ENCODE results near the gene HOXA9. TPM values are rescaled to one million over a fixed set of nuclear protein-coding genes. Genes with fewer than 3 reads are reported as not detected.

The HOXA9 gene
- total RNA-seq, 1 experiment from 2014 or later: 6.9 TPM

- DNase-seq (ENCODE audit: unreplicated experiment): no peak
- intact Hi-C loops (cut with micrococcal nuclease): no loop called here
- ChIA-PET POLR2A (interaction anchor here (0.5 to 1.7 kb wide), 4 partner anchors 8 to 608 kb away, joined by 3 to 5 read pairs (median 4); no protein-coding TSS in a partner anchor), CTCF (interaction anchor here (0.5 to 1.6 kb wide), 4 partner anchors 16 to 472 kb away, joined by 3 to 7 read pairs (median 4); no protein-coding TSS in a partner anchor)
- Mint-ChIP-seq H3K9me3 (ENCODE audit: unreplicated experiment) (no peaks in the 10 kb centered on the region), H3K4me3 (ENCODE audit: unreplicated experiment) (no peak overlapping the region), H3K36me3 (ENCODE audit: insufficient read depth, unreplicated experiment) (peaks cover 13% of the 10 kb centered on the region), H3K27me3 (ENCODE audit: insufficient read depth, unreplicated experiment) (no peaks in the 10 kb centered on the region), H3K4me1 (ENCODE audit: insufficient read depth, unreplicated experiment) (peaks cover 13% of the 10 kb centered on the region), H3K27ac (ENCODE audit: low read depth, unreplicated experiment) (no peak overlapping the region)
- no TSS peak for BruUV-seq (replicated peaks)
- no peak for TF ChIP-seq CTCF (IDR thresholded peaks at IDR 0.05; ENCODE audit: unreplicated experiment)
Measured at GRCh38 chr7:27166531-27167505, 1.5 kb upstream of the HOXA9 start.

- Mint-ChIP-seq H3K4me3 (ENCODE audit: unreplicated experiment) (peak overlapping the region; percentile 84), H3K4me1 (ENCODE audit: insufficient read depth, unreplicated experiment) (peaks cover 8% of the 10 kb centered on the region), H3K27ac (ENCODE audit: low read depth, unreplicated experiment) (peak overlapping the region; percentile 27), H3K27me3 (ENCODE audit: insufficient read depth, unreplicated experiment) (no peaks in the 10 kb centered on the region), H3K9me3 (ENCODE audit: unreplicated experiment) (no peaks in the 10 kb centered on the region), H3K36me3 (ENCODE audit: insufficient read depth, unreplicated experiment) (peaks cover 8% of the 10 kb centered on the region)
- TF ChIP-seq CTCF (IDR thresholded peaks at IDR 0.05; ENCODE audit: unreplicated experiment): no peak
- intact Hi-C loops (cut with micrococcal nuclease): no loop called here
- ChIA-PET POLR2A (interaction anchor here (0.5 to 1.7 kb wide), 4 partner anchors 15 to 487 kb away, joined by 3 to 5 read pairs (median 3); no protein-coding TSS in a partner anchor), CTCF (interaction anchor here (0.5 to 1.6 kb wide), 4 partner anchors 16 to 494 kb away, joined by 3 to 7 read pairs (median 4); no protein-coding TSS in a partner anchor)
- DNase-seq (ENCODE audit: unreplicated experiment): no peak
- BruUV-seq (replicated peaks): no TSS peak
Measured at GRCh38 chr7:27165996-27166530, 726 bp upstream of the HOXA9 start.

- Mint-ChIP-seq H3K27ac (ENCODE audit: low read depth, unreplicated experiment) (peak overlapping the region; percentile 72), H3K36me3 (ENCODE audit: insufficient read depth, unreplicated experiment) (peaks cover 13% of the 10 kb centered on the region), H3K9me3 (ENCODE audit: unreplicated experiment) (no peaks in the 10 kb centered on the region), H3K4me1 (ENCODE audit: insufficient read depth, unreplicated experiment) (peaks cover 13% of the 10 kb centered on the region), H3K27me3 (ENCODE audit: insufficient read depth, unreplicated experiment) (no peaks in the 10 kb centered on the region), H3K4me3 (ENCODE audit: unreplicated experiment) (peak overlapping the region; percentile 84)
- no peak for TF ChIP-seq CTCF (IDR thresholded peaks at IDR 0.05; ENCODE audit: unreplicated experiment)
- ChIA-PET POLR2A (interaction anchor here (0.6 to 5.1 kb wide), 12 partner anchors 7 to 590 kb away, joined by 3 to 65 read pairs (median 12); partner anchors contain the start of genes HOXA5, HOXA6 and TAX1BP1), CTCF (interaction anchor here (0.7 kb wide), 2 partner anchors 64 to 310 kb away, joined by 3 read pairs; no protein-coding TSS in a partner anchor)
- intact Hi-C loops (cut with micrococcal nuclease): no loop called here
- DNase-seq (ENCODE audit: unreplicated experiment): peak; percentile 61
- BruUV-seq (replicated peaks): no TSS peak
Measured at GRCh38 chr7:27164367-27165088, 809 bp downstream of the HOXA9 start.
